HG03045 (cell line): Measurements from ENCODE around the gene GPR75.

Experiments
- ATAC-seq: cut with Tn5 transposase; IDR thresholded peaks from one replicate; pipeline ENCODE4 v1.9.1; 2021; ENCODE audit warnings: mild to moderate bottlenecking, moderate library complexity; ENCODE audit not compliant: unreplicated experiment

Gene GPR75

DNA sequence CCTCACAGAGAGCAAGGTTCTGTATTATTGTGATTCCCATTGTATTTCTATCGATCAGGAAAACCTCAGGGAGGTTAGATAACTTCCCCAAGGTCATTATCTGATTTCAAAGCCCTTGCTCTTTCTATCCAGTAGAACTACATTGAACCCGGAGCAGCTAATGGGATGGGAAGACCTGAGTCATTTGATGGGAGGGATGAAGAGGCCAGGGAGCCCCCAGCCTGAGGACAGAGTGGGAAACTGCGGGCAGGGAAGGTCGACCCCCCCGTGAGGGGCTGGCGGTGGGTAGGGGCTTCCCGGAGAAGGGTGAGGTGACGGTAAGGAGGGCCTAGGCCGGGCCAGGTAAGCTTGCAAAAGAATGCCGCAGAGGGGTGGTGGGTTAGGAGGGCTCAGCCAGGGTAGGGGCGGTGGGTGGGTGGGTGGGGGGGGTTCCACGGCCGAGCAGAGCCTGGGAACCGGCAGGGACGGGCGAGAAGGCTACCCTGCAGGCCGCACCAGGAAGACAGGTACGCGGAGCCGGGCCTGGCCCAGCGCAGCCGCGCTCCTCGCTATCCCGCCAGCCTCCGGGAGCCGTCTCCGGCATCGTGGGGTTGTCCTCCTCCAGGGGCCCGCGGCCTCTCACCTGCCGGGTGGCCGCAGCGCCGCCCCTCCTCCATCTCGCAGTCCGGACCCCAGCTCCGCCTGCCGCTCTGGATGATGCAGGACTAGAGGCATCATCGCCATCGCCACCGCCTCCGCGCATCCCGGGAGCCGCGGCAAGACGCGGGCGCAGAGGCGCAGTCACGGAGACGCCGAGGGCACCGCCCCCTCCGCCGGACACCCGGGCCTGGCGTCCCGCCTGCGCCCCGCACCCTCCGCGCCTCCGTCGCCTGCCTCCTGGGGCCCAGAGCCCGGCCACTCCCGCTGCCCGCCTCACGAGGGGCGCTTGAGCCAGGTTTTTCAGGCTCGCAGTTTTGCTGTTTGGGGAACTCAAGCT lies at the start of gene GPR75:
GPR75 (minus strand) TSS at position 762 of the 976 bp plus-strand sequence. CDS start 5,211 bp downstream, outside the sequence.
- ATAC-seq = no peak

DNA sequence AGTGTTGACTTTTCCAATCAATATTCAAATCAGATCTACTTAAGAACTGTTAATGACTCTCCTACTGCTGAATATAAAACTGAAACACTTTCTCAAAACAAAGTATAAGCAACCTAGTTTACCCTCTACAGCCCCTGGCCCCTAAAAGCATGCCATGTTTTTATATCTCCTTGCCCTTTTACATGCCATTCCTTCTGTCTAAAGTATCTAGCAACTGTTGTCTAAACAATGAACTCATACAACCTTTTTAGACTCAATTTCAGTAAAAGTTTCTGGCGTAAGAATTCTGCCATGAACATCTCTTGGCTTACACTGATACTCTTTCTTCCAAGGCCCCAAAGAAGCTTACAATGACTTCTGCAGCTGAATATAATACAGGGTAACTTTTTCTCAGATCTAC lies 47.8 kb upstream of the GPR75 start:
- ATAC-seq = no peak

DNA sequence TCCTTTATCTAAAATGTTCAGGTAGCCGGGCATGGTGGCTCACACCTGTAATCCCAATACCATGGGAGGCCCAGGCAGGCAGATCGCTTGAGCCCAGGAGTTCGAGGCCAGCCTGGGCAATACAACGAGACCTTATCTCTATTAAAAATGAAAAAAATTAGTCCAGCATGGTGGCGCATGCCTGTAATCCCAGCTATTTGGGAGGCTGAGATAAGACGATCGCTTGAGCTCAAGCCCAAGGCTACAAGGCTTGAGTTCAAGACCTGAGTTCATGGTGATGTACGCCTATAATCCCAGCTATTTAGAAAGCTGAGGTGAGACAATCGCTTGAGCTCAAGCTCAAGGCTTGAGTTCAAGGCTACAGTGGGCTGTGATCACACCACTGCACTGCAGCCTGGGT lies 45.6 kb upstream of the GPR75 start:
- ATAC-seq = no peak

DNA sequence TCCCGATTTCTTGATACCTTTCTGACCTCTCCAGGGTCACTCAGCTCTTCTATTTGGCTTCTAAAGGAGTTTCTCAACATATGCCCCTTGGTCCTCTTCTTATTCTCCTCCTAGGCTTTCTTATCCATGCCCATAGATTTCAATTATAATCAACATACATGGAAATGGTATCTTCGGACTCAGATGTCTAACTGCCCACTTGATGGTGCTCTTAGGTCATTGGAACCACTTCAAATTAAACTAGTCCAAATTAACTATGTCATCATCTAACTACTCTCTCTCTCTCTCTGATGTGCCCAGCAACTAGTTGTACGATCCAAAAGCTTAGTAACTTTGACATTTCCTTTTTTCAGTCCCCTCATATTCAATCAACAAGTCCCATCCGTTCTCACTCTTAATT lies 43.2 kb upstream of the GPR75 start:
- no peak for ATAC-seq

DNA sequence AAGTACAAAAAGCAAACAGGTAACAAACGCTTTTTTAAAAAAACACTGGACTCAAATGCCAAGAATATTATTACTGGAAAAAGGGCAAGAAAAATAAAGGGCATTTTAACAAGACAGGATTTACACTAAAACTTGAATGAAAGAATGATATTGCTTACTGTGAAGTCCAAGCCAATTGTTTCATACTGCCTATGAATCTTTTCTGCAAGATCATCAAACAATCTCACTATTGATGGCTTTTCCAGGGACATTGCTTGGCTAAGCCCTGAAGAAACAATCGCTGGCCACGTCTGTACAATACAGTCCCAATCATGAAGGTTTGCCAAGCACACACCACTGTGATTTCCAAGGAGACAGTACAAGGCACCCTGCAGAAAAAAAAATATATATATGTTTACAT lies 41.4 kb upstream of the GPR75 start:
- ATAC-seq = no peak

DNA sequence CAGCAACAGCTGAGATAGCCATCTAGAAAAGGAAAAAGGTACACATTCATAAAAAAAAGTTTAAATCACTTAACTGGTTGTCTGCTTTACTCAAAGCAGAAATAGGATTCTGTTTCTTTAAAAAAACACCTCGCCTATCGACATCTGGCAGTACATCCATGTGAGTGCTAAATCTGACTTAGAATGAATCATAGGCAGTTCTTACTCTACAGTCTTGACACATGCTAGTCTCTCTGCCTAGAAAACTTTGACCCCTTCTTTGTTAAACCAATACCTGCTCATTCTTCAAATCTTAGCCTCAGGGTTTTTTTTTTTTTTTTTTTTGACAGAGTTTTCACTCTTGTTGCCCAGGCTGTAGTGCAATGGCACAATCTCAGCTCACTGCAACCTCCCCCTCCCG lies 37.1 kb upstream of the GPR75 start:
- ATAC-seq = no peak

DNA sequence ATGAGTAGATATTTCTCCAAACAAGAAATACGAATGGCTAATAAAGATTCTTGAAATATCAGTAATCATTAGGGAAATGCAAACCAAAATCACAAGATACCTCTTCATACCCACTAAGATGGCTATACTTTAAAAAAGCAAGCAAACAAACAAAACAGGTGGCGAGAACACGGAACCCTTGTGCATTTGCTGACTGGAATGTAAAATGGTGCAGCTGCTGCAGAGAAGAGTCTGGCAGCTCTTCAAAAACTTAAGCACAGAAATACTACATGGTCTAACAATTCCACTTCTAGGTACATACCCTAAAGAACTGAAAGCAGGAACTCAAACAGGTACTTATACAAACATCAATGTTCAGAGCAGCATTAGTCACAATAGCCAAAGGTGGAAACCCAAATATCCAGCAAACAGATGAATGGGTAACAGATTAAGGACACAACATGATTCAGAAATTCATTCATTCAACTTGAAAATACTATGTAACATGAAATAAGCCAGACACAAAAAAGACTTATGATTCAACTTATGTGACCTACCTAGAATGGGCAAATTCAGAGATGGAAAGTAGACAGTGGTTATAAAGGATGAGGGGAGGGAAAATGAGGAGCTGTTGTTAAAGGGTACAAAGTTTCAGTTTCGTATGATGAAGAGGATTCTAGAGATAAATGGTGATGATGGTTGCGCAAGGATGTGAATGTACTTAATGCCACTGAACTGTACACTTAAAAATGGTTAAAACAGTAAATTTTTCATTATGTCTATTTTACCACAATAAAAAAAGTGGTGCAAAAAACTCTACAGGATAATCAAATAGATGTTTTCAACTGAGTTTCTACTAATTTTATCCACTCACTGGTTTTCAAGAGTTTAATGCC lies 26.9 kb upstream of the GPR75 start:
- ATAC-seq = no peak

DNA sequence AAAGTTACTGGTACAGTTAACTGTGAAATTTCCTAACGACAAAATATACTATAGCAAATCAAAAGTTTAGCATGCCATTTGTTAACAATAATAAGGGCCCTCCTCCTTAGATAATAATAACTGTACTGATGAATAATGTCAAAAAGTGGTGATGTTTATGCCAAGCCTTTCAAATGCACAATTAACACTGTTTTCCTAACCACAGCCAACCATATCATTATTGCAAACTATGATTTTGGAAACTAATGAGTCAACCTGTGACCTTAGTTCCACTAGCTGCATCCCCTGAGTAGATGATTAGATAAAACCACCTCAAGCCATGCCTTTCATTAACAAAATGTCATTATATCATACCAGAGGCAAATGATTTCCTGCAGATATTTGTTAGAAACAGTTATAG lies 25.1 kb upstream of the GPR75 start:
- no peak for ATAC-seq

DNA sequence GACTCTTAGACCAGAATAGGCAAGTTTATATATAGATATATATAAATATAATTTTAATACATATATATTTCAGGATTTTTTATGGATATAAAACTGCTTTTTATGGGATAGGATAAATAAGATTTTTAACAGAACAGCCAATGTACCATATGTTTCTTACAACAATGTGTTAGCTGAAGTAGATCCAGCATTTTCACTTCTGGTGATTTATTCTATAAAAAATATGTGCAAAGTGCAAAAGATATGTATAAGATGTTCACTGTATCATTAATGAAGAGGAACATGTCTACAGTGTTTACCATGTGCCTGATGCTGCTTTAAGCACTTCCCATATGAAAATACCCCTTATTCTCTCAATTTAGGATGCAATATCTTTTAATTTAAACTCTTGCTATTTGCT lies 22.2 kb upstream of the GPR75 start:
- no peak for ATAC-seq

DNA sequence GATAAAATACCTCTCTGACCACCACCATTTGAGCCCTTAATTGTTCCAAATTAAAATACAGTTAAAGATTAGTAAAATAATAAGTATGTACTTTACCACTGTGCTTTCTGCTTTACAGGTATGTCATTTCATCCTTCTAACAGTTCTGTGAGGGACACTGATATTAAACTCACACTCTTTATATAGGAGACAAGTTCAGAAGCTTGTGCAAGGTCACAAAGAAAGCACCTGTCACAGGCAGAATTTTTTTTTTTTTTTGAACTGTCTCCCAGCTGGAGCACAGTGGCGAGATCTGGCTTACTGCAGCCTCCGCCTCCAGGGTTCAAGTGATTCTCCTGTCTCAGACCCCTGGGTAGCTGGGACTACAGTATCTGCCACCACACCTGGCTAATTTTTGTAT lies 21.6 kb upstream of the GPR75 start:
- ATAC-seq = no peak

DNA sequence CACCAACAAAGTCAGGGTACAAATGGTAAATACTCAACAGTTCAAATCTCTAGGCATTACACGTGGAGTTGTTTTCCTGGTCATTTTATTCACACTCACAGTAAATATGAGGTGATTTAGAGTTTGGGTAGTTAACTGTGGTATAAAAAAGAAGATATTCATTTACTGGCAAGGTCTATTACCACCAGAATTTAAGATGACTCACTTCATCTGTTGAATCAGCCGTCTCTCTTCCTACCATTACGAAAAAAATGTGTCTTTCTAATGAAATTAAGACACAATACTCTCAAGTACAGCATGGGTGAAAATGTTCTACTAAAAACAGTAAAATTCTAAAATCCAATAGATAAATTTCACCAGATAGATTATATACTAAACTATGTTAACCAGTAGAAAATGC lies 21.0 kb upstream of the GPR75 start:
- ATAC-seq = no peak

DNA sequence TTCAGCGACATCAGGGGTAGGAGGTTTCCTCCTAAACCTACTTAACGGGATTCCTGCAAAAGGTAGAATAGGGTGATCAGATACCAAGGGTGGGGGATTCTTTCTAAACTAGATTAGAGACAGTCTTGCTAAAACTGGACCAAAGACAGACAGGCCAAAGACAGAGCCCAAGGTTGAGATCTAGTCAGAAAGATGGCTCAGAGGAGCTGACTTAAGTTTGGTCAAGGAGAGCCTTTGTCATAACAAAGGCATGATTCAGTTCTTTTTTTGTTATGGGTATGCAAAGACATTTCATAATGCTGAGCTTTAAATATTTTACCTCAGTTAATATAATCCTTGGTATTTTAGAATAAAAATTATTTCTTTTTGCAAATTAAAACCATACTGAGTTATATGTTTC lies 17.8 kb upstream of the GPR75 start:
- ATAC-seq = no peak

DNA sequence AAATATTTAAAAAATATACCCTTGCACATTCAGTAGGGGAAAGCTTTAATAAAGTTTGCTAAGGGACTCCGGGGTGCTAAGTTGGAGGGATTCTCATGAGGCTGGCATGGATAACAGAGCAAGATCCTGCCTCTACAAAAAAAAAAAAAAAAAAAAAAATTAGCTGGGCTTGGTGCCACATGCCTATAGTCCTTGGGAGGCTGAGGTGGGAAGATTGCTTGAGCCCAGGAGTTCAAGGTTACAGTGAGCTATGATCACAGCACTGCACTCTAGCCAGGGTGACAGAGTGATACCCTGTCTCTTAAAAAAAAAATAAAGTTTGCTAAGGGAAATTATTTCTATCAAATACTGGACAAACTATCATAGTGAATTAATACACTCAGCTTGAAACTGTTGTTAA lies 17.3 kb upstream of the GPR75 start:
- ATAC-seq = no peak

DNA sequence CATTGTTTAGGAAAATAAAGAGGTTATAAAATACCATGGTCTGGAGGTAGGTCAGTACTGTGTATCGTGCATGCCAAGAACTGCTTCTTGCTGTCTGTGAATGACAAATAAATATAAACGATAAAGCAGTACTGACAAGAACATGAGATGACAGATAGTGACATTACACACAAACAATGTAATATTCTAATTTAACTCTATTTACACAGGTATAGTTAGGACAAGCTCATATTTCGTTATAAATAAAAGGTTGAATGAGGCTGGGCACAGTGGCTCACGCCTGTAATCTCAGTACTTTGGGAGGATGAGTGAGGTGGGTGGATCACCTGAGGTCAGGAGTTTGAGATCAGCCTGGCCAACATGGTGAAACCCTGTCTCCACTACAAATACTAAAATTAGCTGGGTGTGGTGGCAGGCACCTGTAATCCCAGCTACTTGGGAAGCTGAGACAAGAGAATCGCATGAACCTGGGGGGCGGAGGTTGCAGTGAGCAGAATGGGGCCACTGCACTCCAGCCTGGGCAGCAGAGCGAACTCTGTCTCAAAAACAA lies 14.7 kb upstream of the GPR75 start:
- no peak for ATAC-seq

DNA sequence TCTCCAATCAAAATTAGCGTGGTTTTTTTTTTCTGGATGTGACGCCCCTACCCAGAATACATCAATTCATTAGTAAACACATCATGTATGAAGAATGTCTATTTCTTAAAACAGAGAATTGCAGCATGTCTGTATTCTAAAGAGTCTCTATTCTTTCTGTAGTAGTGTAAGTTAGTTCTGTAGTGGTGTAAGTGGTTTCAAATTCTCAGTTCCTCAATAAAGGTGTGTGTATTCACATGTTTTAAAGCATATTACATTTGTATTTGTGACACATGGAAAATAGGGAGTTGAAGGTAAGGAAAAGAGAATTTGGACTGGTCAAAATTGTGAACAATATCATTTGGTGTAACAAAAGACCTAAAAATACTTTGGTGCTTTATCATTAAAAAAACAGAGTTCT lies 8.0 kb upstream of the GPR75 start:
- ATAC-seq = no peak

DNA sequence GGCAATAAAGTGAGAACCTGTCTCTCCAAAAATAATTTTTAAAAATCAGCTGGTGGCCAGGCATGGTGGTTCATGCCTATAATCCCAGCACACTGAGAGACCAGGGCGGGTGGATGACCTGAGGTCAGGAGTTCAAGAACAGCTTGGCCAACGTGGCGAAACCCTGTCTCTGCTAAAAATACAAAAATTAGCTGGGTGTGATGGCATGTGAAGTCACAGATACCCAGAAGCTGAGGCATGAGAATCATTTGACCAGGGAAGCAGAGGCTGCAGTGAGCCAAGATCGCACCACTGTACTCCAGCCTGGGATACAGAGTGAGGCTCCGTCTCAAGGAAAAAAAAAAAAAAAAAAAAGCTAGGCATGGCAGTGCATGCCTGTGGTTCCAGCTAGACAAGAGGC lies 7.4 kb upstream of the GPR75 start:
- ATAC-seq = no peak

DNA sequence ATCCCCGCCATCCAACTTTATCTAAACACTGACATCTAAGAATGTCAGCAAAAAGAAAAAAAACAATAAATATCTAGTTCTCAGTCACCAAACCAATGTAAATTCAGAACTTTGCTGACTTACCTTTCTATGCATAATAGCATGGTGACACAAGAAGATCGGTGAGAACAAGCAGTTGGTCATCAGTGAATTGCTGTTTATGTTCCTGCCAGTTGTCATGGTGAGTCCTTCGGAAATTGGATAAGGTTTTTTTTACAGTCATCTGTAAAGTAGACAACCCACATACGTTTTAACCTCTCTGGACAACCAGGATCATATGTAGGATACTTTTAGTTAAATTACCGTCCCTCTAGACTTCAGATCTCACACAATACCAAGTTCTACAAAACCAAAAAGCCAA lies 6.2 kb upstream of the GPR75 start:
- ATAC-seq = no peak

DNA sequence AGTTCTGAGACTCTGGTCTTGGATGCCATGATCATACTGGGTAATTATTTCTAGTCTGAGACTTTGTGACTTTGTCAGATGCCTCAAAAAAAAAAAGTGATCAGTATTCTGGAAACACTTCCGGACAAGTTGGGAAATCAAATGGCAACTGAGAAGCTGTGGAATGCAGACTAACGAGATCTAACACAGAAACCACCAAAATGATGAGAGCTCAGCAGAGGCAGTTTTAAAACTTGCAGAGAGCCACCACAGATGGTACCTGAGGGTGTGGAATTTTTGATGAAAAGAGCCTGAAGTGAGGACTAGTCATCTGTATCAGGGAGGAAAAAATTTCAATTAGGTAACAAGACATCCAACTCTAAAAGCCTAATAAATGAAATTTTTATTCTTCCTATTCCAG lies 5.5 kb upstream of the GPR75 start:
- ATAC-seq = no peak

DNA sequence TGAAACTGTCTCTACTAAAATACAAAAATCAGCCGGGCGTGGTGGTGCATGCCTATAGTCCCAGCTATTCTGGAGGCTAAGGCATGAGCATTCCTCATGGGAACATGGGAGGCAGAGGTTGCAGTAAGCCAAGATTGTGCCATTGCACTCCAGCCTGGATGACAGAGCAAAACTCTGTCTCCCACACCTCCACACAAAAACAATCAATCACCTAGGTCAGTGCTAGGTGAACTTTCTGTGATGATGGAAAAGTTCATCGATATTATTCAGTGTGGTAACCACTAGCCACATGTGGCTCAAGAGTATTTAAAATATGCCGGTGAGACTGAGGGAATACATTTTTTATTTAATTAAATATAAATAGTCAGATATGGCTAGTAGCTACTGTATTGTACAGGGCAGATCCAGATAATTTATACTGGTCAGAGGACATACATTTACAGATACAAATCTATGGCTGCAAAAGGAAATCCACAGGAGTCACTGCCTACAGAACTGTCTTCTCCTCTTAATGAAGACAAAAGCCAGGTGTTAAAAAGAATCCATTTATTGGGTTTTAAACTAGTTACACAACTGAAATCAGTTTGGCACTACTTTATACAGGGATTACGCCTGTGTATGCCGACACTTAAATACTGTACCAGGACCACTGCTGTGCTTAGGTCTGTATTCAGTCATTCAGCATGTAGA lies 3.9 kb upstream of the GPR75 start:
- no peak for ATAC-seq

DNA sequence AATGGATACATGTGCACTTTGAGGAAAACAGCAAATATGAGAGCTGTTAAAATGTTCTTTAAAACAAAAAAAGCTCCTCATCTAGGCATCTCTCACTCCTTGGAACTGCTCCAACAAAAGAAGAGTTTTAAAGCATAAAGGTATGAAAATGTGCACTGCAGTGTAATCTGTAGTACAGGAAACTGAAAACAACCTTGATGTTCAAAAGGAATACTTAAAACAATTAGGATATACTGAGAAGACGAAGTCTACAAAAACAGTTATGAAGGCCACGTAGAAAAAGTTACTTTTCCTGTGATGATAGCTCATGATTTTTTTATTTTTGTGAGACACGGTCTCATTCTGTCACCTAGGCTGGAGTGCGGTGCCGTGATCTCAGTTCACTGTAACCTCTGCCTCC lies 2.1 kb upstream of the GPR75 start:
- ATAC-seq = no peak

DNA sequence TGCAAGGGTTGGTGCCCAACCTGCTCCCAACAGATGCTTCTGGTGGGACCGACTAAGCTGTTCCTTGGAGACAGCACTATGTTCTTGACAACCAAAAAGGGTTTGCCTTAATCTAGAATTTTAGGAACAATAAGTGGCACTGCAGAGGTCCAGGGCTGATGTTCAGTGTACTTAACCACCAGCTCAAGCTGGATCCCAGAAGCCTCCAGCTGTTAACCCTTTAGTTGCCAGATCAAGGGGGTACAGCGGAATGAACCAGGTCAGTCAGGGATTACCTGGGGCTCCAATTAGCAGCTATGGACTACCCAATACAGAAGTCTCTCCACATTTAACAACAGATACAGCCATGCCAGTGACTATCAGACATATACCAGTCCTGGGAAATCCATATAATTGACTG lies 3.5 kb downstream of the GPR75 start:
- ATAC-seq = no peak
